NCI-H128 (cell line): ENCODE data around the gene GLYR1.
A peak's percentile ranks its signal among the peaks of the same experiment; 100 is the strongest.
"Not testable (repeated sequence)": the region's sequence is repeated elsewhere in the genome, so short reads cannot be mapped to it uniquely, and the experiment has no call there.

Source experiments
- DNase-seq: peaks from one replicate; lab custom pipeline; 2025; ENCODE audit not compliant: unreplicated experiment; lab: John Stamatoyannopoulos, UW

GLYR1 gene

DNA sequence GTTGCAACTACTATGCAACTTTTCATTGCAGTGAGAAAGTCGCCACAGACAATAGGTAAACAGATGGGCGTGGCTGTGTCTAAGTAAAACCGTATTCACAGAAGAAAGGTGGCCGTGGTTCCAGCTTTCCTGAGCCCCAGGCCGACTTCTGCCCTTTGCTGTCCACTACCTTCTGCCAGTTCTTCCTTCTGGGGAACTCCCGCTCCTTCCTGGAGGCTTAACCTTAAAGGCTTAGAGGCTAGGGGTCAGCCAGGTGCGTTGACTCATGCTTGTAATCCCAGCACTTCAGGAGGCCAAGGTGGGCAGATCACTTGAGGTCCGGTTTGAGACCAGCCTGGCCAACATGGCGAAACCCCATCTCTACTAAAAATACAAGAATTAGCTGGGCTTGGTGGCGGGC lies 56.8 kb downstream of the GLYR1 start:
- DNase-seq, result no peak

DNA sequence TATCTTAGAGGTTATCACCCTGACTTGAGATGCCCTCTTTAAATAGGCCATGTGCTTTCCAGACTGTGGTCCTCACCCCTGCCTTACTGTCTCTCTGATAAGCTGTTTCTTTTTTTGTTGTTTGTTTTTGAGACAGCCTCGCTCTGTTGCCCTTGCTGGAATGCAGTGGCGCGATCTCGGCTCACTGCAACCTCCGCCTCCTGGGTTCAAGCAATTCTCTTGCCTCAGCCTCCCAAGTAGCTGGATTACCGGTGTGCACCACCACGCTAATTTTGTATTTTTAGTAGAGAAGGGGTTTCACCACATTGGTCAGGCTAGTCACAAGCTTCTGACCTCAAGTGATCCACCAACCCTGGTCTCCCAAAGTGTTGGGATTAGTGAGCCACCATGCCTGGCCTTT lies 58.2 kb downstream of the GLYR1 start:
- no peak for DNase-seq

DNA sequence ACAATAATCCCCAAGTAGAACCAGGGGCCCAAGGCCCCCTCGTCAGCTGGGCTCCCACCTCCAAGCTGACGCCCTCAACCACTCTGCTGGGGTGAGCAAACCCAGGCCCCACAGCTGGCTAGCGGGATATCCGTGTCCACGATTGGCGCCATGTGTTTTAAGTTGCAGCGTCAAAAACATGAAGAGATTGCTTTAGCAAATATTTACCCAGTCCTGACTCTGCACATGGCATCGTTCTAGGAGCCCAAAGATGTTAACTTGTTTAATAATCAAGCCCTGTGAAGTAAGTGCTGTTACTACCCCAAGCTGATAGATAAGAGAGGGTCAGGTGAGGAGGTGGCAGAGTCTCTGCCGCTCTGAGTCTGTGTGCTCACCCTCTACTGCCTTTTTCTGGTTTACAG lies 58.6 kb downstream of the GLYR1 start:
- no peak for DNase-seq

DNA sequence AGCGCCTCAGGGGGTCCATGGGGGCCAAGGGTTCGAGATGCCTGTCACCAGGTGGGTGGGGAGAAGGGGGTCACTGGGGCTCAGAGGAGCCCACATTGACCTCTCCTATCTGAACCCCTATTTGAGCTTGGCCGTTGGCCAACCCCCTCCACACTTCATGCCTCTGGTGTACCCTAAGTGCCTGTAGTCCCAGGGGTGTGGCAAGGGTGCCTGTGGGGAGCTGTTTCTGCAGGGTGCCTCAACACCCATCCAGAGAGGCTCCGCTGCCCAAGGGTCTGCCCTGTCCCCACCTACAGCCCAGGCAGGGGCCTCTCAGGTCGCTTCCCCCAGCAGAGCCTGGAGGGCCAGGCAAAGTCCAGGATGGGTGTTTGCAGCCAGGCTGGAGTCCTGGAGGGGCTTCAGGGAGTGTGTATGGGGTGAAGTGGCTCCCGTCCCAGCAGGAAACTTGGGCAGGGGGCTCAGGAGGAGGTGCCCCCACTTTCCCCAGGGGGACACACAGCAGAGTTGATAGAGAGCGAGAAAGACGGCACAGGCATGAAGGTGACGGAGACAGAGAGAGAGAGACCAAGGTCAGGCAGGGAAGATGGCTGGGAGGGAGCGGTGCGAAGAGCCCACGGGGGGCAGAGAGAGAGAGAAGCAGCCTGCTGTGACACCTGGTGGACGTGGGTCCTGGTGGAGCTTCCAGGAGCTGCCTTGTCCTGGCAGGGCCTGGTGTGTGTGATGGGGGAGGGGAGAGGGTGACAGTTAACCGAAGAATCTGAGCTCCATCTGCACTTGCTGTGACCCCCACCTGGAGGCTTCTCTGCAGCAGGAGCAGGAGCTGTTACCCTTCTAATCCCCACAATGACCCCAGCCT lies 59.2 kb downstream of the GLYR1 start, which contains the start of gene SEPTIN12:
TSS of gene SEPTIN12 (minus strand) at position 719 of the 856 bp plus-strand sequence. CDS start at position 19, 700 bp downstream.
- DNase-seq, result no peak

DNA sequence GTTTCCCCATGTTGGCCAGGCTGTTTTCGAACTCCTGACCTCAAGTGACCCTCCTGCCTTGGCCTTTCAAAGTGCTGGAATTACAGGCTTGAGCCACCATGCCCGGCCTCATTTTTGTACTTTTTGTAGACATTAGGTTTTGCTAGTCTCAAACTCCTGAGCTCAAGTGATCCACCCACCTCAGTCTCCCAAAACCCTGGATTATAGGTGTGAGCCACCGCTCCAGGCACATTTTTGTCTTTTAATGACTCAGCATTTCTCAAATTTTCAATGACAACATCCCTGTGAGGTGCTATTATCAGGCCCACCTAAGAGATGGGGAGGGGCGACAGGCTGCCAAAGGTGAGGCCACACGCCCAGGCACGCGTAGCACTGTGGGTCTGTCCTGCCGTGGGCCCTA lies 60.0 kb downstream of the GLYR1 start:
- DNase-seq, result no peak

DNA sequence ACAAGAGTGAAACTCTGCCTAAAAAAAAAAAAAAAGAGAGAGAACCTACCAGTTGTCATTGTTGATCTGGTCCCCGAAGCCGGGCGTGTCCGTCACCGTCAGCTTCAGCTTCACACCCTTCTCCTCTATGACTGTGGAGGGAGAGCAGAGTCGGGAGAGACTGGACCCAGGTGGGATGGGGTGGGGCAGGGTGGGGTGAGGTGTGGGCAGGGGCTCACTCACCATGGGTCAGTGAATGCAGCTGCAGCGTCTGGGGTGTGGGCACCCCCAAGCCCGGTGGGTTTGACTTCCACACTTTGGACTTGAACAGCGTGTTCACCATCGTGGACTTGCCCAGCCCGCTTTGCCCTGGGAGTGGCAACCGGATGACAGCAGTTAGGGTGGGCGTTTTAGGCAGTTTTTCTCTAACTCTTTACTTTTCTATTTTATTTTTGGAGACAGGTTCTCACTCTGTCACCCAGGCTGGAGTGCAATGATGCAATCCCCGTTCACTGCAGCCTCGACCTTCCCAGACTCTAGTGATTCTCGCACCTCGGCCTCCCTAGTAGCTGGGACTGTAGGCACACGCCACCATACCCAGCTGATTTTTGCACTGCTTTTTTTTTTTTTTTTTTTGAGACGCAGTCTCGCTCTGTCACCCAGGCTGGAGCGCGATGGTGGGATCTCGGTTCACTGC lies 61.2 kb downstream of the GLYR1 start:
- no peak for DNase-seq

DNA sequence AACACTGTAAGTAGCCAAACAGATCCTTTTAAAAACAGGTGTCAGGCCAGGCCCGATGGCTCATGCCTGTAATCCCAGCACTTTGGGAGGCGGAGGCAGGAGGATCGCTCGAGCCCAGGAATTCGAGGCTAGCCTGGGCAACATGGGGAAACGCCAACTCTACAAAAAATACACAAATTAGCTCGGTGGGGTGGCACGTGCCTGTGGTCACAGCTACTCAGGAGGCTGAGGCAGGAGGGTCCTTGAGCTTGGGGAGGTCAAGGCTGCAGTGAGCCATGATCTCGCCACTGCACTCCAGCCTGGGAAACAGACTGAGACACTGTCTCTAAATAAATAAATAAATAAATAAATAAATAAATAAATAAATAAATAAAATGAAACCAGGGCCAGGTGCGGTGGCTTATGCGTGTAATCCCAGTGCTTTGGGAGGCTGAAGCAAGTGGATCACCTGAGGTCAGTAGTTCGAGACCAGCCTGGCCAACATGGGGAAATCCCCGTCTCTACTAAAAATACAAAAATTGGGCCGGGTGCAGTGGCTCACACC lies 62.6 kb downstream of the GLYR1 start:
- DNase-seq, result not testable (repeated sequence)

DNA sequence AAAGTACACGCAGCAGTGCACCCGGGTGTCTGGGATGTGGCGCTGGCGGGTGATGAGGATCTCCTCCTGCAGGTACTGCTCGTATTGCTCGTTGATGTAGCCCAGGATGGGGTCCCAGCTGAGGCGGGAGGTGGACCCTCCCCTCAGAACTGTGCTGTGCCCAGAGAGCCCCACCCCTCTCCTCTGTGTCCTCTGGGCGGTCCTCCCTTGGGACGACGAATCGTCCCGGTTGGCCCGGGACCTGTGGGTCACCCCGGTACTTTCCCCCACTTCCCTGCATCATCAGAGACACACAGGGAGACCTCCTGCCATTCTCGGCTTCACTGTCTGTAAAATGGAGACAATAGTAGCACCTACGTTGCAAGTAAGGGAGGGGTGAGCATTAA lies 63.1 kb downstream of the GLYR1 start:
- no peak for DNase-seq

DNA sequence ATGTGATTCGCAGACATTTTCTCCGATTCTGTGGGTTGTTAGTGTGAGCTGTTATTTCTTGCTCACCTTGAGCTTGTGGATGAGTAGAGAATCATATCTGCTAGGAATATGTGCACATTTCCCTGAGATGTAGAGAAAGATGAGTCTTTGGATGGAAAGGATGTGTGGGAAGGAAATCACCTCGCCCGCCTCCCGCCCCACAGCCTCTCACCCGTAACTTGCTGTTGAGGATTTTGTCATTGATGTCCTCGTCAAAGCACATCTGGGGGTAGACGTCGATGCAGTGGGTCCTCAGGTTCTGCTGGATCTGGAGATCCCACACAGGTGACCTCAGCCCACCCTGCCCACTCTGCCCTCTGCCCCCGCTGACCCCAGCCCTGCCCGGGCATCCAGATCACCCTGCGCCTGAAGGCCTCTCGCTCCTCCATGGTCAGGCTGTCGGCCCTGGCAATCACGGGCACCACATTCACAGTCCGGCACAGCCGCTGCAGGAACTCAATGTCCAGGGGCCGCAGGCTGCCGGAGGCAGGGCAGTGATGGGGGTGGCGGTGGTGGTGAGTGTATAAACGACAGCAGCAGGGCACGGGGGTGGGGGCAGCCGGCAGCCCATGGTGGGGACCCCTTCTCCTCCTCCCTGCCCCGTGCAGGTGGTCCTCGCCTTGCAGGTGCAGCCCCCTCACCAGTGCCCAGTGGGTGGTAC lies 63.7 kb downstream of the GLYR1 start:
- DNase-seq, result no peak

DNA sequence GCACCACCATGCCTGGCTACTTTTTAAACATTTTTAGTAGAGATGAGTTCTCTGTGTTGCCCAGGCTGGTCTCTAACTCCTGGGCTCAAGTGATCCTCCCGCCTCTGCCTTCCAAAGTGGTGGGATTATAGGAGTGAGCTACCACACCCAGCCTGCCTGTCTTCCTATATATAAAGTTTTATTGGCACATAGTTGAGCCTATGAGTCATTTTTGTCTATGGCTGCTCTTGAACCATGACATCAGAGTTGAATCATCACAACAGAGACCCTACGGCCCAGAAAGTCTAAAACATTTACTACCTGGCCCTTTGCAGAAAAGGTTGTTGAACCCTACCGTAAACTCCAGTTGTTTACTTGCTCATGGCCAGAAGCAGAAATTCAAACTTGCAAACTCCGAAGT lies 66.9 kb downstream of the GLYR1 start:
- no peak for DNase-seq

DNA sequence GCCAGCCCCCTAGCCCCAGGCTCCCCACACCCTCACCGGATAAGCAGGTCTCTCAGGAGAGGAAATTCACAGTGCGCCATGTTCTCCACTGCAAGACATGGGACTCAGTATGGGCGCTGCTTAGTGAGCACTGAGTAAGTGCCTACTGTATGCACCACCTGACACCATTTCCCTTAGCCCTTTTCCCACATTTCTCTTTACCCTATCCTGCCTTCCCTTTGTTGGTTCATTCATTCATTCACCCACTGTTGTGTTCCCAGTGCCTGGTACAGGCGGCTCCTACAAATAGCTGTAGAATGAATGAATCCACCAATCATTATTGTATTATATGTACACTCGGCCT lies 69.1 kb downstream of the GLYR1 start:
- DNase-seq, result no peak

DNA sequence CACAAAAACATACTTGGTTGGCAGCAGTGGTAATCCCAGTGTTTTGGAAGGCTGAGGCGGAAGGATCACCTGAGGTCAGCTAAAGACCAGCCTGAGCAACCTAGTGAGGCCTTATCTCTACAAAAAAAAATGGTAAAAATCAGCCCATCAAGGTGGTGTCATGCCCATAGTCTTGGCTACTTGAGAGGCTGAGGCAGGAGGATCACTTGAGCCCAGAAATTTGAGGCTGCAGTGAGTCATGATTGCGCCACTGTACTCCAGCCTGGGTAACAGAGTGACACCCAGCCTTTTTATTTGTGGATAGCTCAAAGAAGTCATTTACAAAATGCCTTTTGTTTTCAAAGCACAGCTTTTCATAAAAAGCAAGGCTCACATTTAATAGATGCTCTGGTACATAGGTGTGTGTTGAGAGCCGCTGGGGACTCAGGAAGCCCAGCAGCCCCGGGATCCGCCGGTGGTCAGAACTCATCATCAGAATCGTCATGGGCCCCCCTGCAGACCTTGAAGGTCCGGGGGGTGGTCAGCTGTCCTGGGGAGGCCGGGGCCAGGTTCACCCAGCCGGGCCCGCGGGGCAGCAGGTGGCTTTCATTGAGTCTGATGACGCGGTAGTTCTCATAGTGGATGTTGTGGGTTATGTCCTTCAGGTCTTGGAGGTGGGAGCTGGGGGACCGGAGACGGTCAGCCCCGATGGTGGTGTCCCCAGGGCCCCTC lies 69.6 kb downstream of the GLYR1 start:
- no peak for DNase-seq

DNA sequence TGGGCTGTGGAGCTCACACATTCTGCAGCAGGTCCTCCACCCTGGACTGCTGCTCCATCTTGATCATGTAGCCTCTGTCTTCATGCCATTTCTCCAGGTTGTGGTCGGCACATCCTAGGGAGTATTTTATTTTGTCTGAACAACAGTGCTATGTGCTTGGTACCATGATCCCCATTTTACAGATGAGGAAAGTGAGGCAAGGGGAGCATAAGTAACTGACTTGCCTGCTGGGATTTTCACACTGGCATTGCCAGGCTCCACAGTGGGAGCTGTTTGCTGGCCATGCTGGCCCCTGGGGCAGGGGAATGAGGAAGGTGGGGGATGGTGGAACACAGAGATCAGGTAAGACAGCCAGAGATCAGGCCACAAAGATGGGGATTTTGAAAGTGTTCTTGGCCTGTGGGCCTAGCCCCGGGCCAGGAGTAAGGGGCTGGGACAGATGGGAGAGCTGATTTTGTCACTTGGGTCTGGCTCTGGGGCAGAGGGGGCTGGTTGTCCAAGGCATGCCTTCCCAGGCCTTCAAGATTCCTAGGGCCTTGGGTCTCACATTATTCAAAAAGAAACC lies 70.9 kb downstream of the GLYR1 start:
- no peak for DNase-seq

DNA sequence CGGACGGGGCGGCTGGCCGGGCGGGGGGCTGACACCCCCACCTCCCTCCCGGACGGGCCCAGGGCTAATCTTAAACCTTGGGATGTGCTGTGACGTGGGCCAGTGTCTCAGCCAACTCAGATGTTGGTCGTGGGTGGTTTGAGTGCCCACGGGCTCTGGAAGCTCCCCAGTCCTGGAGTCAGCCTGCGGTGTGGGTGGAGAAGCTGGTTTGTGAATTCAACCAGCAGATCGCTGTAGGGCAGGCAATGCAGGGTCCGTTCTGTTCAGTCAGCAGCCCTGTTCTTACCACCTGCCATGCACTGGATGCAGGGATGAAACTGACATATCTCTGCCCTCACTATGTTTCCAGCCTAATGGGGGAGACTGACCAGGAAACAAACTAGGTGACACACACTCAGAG lies 72.1 kb downstream of the GLYR1 start:
- DNase-seq, result no peak

DNA sequence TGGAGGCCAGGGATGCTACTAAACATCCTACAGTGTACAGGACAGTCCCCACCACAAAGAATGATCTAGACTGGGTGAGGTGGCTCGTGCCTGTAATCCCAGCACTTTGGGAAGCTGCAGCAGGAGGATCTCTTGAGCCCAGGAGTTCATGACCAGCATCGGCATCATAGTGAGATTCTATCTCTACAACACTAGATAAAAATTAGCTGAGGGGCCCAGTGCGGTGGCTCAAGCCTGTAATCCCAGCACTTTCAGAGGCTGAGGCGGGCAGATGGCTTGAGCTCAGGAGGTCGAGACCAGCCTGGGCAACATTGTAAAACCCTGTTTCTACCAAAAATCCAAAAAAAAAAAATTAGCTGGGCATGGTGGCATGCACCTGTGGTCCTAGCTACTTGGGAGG lies 74.7 kb downstream of the GLYR1 start:
- no peak for DNase-seq

DNA sequence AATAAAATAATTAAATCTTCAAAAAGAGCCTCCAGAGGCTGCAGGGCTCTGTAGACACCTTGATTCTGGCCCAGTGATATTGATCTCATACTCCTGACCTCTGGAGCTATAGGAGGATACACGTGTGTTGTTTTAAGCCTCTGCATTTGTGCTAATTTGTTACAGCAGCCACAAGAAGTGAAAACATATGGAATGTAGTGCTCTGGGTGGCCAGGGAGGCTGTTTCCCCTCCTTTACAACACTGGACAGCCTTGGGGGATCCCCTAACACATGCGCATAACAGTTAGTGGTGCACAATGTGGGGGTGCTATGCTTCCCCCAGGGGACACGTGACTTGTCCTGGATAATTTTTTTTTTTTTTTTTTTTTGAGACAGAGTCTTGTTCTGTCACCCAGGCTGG lies 75.4 kb downstream of the GLYR1 start:
- DNase-seq, result no peak

DNA sequence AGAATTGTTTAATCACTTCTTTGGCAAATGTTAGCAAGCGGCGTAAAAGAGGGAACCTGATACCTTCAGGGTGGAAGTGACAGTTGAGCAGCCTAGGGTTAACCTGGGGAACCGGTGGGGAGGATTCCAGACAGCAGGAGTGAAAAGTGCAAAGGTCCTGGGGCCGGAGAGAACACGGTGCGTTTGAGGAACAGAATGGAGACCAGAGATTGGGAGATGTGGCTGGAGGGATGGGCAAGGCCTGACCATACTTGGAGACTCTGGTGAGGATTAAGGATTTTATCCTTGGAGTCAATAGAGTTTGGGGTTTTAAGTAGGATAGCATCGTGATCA lies 77.8 kb downstream of the GLYR1 start:
- no peak for DNase-seq

DNA sequence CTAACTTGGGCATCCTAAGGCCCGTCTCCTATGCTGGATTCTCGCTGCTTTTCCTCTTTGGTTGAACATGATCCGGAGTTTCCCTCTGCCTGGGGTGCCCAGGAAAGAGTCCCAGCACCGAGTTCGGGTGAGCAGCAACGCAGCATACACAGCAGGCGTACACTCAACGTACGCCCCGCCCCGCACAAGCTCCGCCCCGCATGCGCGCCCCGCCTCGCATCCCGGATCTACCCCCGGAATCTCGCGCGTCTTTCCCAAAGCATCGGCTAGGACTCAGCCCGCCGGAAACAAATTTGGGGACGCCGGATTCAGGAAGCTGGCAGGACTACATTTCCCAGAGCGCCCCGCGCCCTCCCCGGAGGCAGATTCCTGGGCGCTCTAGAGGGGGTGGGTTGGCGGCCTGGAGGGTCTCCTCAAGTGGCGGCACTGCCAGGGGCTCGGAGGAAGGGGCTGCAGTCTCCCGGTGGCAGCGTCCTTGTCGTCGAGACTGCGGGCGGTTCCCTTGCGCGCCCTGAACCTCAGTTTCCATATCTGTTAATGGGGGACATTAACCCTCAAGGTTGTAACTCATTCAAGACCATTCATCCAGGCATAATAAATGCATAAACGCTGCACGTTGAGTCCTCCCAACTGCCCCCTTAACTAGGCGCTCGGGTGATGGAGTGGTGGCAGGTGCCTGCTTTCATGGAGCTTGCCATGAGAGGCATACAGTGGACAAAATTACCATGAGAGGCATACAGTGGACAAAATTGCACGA lies 78.4 kb downstream of the GLYR1 start:
- DNase-seq, result peak; percentile 85

DNA sequence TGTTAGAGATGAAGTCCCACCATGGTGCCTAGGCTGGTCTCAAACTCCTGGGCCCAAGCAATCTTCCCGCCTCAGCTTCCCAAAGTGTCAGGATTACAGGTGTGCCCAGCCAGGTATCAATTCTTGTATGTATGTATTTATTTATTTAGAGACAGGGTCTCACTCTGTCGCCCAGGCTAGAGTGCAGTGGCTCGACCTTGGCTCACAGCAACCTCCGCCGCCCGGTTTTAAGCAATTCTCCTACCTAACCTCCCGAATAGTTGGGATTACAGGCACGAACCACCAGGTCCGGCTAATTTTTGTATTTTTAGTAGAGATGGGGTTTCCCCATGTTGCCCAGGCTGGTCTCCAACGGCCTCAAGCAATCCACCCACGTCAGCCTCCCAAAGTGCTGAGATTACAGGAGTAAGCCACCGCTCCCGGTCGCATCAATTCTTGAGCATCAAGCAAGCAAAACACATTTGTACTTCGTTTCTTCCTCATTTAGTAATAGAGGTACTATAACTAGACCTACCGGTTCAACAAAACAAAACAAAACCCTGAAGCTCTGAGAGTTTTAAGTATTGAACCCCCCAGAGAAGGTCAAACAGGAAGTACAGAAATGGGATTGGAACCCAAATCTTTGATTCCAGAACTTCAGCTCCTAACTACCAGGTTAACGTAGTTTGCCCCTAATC lies 79.1 kb downstream of the GLYR1 start:
- DNase-seq, result no peak
